Effector CD4-positive, alpha-beta T cell (primary cell): ENCODE data around the gene TEX29.

Experiments used
- DNase-seq: peaks from one replicate; pipeline ENCODE4 v3.0.0-alpha.2; 2020

Gene TEX29

GRCh38 chr13:111291908-111292307 is 28.5 kb upstream of the TEX29 start:
- DNase-seq = no peak

- DNase-seq = no peak
Measured at GRCh38 chr13:111292710-111293485, 27.5 kb upstream of the TEX29 start.

- DNase-seq = no peak
Measured at GRCh38 chr13:111295886-111296285, 24.6 kb upstream of the TEX29 start.

- no peak for DNase-seq
Measured at GRCh38 chr13:111296417-111296816, 24.0 kb upstream of the TEX29 start.

GRCh38 chr13:111298214-111298975 is 22.0 kb upstream of the TEX29 start:
- no peak for DNase-seq

DNA sequence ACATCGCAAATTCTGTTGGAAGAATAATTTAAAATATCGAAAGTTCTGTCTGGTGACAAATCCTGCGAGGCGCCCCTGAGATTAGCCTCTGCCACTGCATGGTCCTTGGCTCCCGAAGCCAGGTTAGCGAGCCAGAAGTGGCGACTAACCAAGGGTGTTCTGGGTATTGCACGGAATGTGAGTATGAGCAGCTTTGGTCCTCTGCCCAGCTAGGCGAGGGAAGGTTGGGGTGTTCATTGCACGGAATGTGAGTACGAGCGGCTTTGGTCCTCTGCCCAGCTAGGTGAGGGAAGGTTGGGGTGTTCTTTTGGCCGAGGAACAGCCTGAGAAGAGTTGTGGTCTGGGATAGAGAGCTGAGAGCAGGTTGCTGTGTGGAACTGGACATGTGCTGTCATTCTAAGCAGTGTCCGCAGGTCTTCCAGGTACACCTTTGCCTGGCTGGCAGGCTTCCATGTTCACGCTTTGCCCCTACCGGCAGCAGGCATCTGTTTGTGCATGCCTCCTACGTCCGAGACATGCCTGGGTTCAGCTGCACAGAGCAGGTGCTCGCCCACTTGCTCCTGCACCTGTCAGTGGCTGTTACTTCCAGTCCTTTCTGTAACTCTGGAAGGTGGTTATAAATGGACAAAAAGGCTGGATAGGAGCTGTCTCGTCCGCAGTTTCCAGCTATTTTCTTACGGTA is 18.3 kb upstream of the TEX29 start:
- no peak for DNase-seq

GRCh38 chr13:111303559-111303958 is 16.9 kb upstream of the TEX29 start:
- no peak for DNase-seq

- no peak for DNase-seq
Measured at GRCh38 chr13:111304041-111304544, 16.3 kb upstream of the TEX29 start.

DNA sequence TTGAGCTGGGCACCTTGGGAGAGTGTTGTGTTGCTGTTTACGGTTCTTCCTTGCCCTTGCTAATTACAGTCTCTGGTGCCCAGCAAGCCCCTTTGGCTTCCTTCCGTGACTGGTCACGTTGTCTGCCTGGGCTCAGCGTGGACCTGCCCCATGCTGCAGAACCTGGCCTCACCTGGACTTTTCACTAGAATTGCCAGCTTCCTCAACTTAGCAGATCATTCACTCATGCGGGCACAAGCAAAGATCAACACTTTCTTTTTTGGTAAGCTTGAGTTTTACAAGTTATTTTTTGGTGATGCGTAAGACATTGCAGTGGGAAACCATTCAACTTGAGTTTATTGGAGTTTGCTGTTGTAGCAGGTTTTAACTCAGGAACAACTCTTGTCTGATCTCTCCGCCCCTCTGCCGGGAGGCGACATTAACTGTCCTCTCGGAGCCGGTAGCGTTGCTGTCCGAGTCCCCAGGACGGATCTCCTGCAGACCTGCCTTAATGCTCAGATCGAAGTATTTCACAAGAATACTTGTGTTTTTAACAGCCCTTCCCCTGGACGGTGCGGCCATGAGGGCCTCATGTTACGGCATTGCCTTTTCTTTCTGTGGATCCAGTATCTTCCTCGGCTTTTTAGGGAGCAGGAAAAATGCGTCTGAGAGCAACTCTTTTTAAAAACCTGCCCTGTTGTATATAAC is 15.7 kb upstream of the TEX29 start:
- DNase-seq = no peak

GRCh38 chr13:111312944-111313590 is 7.4 kb upstream of the TEX29 start:
- no peak for DNase-seq

DNA sequence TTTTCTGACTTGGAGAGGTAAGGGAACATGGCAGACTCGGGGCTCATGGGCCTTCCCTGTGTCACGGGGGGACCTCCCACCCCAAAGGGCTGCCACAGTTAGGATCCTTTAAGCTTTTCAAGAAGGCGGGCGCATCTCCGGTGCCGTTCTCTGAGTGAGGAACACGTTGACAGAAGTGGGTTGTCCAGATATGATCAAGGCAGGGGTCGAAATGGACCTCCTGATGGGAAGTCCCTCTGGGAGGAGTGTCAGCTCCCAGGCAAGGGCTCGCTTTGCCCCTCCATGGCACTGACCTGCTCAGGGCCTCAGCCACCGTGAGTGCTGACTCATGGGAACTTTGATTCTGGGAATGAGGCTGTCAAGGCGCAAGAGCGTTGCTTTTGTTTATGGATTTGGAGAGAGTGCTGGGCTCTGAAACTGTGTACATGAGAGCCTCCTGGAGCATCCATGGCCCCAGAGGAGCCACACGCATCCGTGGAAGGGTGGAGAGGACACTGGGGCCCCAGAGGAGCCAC is 6.5 kb upstream of the TEX29 start:
- DNase-seq = no peak

- DNase-seq = no peak
Measured at GRCh38 chr13:111314852-111315251, 5.6 kb upstream of the TEX29 start.

- DNase-seq = no peak
Measured at GRCh38 chr13:111315347-111315995, 5.0 kb upstream of the TEX29 start.

DNA sequence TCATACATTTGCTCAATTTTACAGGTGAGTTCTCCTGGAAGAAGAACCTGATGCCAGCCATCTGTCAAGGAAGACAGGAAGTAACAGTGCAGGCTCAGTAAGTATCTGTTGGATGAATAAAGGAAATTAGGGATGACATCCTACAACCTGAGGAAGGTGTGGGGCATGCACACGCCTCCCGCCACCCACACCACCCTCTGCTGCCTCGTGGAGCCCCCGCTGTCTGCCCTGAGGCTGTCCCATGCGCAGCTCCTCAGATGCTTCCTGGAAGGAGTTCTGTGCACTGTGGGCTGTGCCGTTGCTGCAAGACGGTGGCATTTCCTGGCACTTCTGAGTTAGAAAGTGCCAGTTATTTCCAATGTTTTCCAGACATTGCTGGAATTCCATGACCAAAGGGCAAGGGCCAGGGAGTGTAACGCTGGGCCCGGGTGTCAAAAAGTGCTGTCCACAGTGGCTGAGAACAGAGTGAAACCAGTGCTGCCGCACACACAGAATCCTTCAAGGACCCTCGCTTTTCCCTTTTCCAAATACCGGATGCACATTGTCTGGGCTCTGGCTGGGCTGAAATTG is 4.2 kb upstream of the TEX29 start:
- no peak for DNase-seq

DNA sequence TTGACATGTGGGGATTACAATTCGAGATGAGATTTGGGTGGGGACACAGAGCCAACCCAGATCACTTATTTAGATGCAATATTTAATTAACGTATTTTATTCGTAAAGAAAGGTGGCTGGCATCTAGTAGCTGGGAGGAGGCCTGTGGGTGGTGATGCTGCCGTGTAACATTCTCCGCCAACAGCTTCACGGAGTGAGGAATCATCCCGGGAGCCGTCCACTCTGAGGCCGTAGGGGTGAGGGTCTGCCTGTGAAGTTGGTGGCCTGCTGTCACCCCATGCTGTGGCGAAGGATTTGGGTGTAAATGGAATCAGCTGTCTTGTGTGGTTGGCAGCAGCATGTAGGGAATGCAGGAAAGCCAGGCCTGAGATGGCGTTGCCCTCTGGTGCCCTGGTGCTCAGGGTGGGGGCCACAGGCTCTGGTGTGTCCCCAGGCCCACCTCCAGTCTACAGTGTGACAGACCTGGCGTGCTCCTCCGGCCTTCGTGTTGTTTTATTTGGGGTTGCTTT is 3.3 kb upstream of the TEX29 start:
- DNase-seq = no peak

DNA sequence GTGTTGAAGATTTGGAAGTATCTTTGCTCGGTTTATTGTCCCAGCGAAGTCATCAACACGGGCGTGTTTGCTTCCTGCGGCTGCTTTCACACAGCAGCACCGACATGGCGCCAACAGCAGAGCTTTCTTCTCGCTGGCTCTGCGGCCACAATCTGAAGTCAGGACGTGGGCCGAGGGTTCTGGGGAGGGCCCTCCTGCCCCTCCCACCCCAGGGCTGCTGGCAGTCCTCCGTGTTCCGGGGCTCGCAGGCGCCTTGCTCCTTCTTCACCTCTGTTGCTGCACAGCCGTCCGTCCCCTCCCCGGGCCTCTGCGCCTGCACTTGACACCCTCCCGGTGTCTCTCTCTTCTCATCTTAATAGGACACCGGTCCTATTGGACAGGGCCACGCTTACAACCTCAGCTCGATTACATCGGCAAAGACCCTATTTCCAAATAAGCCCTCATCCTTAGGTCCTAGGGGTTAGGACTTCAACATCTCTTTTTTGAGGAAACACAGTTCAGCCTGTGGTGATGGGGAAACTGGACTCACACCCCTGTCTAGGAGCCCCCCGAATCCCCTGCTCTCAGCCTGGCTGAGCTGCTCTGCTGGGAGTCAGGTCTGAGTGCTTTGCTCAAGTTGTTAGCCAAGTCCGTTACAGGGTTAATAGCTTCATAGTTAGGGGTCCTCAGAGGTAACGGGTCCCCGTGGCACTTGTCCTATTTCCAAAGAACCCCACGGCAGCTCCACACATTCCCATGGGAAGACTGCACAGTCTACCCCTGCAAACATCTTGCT is 2.7 kb upstream of the TEX29 start:
- DNase-seq = no peak

DNA sequence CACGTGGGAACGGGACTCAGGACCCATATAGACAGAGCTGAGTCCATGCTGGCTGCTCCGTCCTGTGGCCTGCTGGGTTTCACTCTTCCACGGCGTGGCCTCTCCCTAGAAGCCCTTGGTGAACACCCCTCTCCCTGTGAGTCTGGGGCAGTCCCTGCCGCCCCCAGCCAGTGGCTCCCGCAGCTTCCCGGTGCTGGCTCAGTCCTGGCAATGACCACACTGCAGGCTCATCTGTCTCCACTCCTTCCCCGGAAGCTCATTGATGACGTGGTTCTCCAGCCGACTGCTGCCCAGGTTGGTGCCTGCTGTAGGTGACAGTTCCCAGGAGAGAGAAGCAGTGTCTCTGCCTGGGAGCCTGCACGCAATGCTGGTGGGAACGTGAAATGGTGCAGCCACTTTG is 2.1 kb upstream of the TEX29 start:
- DNase-seq = no peak

DNA sequence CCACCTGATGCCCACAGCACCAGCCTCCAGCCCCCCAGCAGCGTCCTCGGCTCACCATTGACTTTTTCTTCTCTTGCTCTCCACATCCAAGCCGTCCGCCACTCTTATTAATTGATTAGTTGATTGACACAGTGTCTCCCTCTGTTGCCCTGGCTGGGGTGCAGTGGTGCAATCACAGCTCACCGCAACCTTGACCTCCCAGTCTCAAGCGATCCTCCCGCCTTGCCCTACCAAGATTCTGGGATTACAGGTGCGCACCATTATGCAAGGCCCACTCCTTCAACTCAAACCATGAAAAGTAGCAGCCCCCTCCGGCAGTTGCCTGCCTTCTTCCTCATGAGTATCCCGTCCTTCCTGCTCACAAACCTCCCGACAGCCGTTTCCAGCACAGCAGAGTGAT is 921 bp upstream of the TEX29 start:
- DNase-seq = no peak

- no peak for DNase-seq
Measured at GRCh38 chr13:111322001-111322915, 1.8 kb downstream of the TEX29 start.
